Heart left ventricle (tissue), 16 donors: ENCODE data around the gene MED29. TPM values are rescaled to one million over a fixed set of nuclear protein-coding genes. Genes with fewer than 3 reads are reported as not detected.

ENCODE experiments used
- ATAC-seq, 4 donors: fragments of 200-7000 bp; cut with Tn5 transposase; one replicate each; pipeline ENCODE4 v1.9.1; 2020 to 2022; ENCODE audit warnings: moderate library complexity in 4 of 4, mild to moderate bottlenecking in 3 of 4, moderate number of reproducible peaks in 1 of 4
- DNase-seq, 5 donors: peaks; one replicate each; pipeline ENCODE4 v3.0.0-alpha.2; 2020
- H3K27ac ChIP-seq, 12 donors: fragments of 200-600 bp; sonication (generic) in 4 of 12; one replicate each; pipeline versions ENCODE4 v1.5.0 to v1.8.0; 2016 to 2022; ENCODE audit warnings: mild to moderate bottlenecking in 2 of 12
- H3K27me3 ChIP-seq, 9 donors: fragments of 200-600 bp; sonication (generic) in 2 of 9; one replicate each; pipeline versions ENCODE4 v1.5.1 to v1.8.0; 2016 to 2022; ENCODE audit warnings: mild to moderate bottlenecking in 3 of 9
- H3K36me3 ChIP-seq, 9 donors: fragments of 200-600 bp; sonication (generic) in 2 of 9; one replicate each; pipeline versions ENCODE4 v1.5.0 to v1.8.0; 2018 to 2022; ENCODE audit warnings: mild to moderate bottlenecking in 2 of 9
- H3K4me1 ChIP-seq, 12 donors: fragments of 200-600 bp; sonication (generic) in 4 of 12; one replicate each; pipeline versions ENCODE4 v1.5.0 to v1.8.0; 2016 to 2022; ENCODE audit warnings: mild to moderate bottlenecking in 3 of 12
- H3K4me3 ChIP-seq, 12 donors: fragments of 200-600 bp; sonication (generic) in 4 of 12; one replicate each; pipeline versions ENCODE4 v1.5.0 to v1.8.0; 2017 to 2022; ENCODE audit warnings: mild to moderate bottlenecking in 9 of 12, moderate library complexity in 4 of 12
- H3K9me3 ChIP-seq, 12 donors: fragments of 200-600 bp; sonication (generic) in 4 of 12; one replicate each; pipeline versions ENCODE4 v1.5.0 to v1.8.0; 2016 to 2022; ENCODE audit warnings: mild to moderate bottlenecking in 1 of 12
- POLR2A ChIP-seq, 2 donors: fragments of 450-650 bp; IDR thresholded peaks; one replicate each; pipeline ENCODE4 v1.6.1; 2017; ENCODE audit warnings: antibody characterized with exemption in 2 of 2, mild to moderate bottlenecking in 2 of 2, moderate library complexity in 2 of 2
- WGBS, 4 donors: extraction: QIAGEN DNeasy Blood & Tissue Kit in 2 of 4; methylation state at CpG; one replicate each; pipeline versions ENCODE4 v1.1.5 to v1.1.7; 2013 to 2018; 5-methylcytosine and 5-hydroxymethylcytosine counted together
- intact Hi-C, 10 donors: fragments of 100-400 bp; cut with DNase I; formaldehyde crosslinking; loops; one replicate each; pipeline versions ENCODE4 v1.11.1 to v1.14.2; 2022
- polyA plus RNA-seq, 2 donors: library from polyadenylated mRNA; stranded (reverse); fragments of 200-250 nt; gene quantifications; one replicate each; pipeline ENCODE4 v1.2.3, GENCODE V29; 2013
- total RNA-seq, 9 donors: library from RNA; depleted of rRNA in 2 of 9; stranded (reverse); fragments of >200 nt in 2 of 9; fragmentation: NEBNext Ultra II Directional in 3 of 9; extraction: Animal tissue kit (Norgen Biotek cat#: 25700) in 3 of 9; gene quantifications; one replicate each; pipeline versions ENCODE4 v1.1.0 to v1.2.4, GENCODE V29; 2016 to 2023
- TF ChIP-seq, protein P1 (sequence below), 12 donors: fragments of 200-600 bp; sonication (generic) in 4 of 12; IDR thresholded peaks; one replicate each; pipeline versions ENCODE4 v1.5.0 to v1.8.0; 2018 to 2022; ENCODE audit warnings: antibody characterized with exemption in 12 of 12, mild to moderate bottlenecking in 5 of 12
- donor health status: ischemic (EF 13 %, LVEDD 7.1; RV severe dilation, severe dysfunction).
- donor health status: healthy with polysubstance abuse.
- donor health status: DM: no; HTN: yes; CAD: no.
- donor health status: DM: no; HTN: no; CAD: no.
- donor health status: ischemic (EF 25% LVEDD 6.9; RV normal size, moderate dysfunction).
- donor health status: ischemic (EF 25% LVEDD 5.7; RV mildly dilated, moderate dysfunction).
- donor health status: healthy.
- donor health status: DM: yes; HTN: yes; CAD: no.
- donor health status: ischemic (EF 35%, LVEDD 5.7; RV mildly dilated, moderate dysfunction).
- donor health status: nonischemic (EF 11% LVEDD 7.7; RV severe dilation, severe dysfunction).
- donor health status: DM: yes; HTN: yes; CAD: no.
- donor health status: PGD.
- donor health status: ischemic (EF 29% LVEDD 5.4; RV normal size, mild dysfunction).
- donor health status: nonischemic (EF 23%, LVEDD 6.1; RV moderate dilation, normal function).

MED29 gene
- total and polyA plus RNA-seq, 11 donors: 26.3 to 53.0 (median 34.1) TPM

DNA sequence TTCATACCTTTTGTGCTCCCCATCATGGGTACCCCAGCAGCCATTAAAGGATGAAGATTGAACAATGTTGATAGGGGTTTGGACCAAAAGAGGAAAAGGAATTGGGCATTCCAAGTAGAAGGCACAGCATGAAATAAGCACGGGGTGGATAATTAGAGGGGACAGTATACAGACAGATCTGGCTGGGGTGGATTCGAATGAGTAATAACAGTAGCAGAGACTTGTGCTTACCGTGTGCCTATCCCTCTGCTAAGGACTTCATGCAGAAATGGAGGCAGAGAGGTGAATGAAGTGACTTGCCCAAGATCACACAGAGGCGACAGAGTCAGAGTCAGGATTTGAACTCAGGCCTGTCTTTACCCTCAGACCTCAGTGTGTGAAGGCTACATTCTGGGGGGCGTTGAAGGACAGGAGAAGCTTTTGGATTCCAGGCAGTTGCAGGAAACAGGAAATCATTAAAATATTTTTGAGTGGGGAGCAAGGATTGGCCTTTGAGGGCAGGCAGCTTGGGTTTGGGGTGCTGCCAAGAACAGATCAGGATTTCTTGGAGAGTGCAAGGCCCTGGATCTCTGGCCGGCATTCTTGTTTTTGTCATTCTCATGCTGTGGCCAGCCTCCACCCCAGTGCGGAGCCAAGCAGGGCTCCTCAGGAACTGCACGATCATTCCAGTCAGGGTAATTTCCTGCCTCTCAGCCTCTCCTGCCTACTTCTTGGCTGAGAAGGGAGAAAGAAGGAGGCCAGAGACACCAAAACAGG lies 19.0 kb upstream of the MED29 start:
- WGBS, 4 donors: 27 to 38% (median 33%) methylated on average over 8 of the region's 8 CpGs
- peaks cover 6 to 27% (median 21%) of the 10 kb centered on the region in 12 donors for H3K4me1 ChIP-seq
- TF ChIP-seq POLR2A (IDR thresholded peaks at IDR 0.05): no peak
- TF ChIP-seq, protein P1, sequence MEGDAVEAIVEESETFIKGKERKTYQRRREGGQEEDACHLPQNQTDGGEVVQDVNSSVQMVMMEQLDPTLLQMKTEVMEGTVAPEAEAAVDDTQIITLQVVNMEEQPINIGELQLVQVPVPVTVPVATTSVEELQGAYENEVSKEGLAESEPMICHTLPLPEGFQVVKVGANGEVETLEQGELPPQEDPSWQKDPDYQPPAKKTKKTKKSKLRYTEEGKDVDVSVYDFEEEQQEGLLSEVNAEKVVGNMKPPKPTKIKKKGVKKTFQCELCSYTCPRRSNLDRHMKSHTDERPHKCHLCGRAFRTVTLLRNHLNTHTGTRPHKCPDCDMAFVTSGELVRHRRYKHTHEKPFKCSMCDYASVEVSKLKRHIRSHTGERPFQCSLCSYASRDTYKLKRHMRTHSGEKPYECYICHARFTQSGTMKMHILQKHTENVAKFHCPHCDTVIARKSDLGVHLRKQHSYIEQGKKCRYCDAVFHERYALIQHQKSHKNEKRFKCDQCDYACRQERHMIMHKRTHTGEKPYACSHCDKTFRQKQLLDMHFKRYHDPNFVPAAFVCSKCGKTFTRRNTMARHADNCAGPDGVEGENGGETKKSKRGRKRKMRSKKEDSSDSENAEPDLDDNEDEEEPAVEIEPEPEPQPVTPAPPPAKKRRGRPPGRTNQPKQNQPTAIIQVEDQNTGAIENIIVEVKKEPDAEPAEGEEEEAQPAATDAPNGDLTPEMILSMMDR (IDR thresholded peaks at IDR 0.05): no peak
- DNase-seq (peak; percentile 82 to 89 (median 88)), ATAC-seq (peak; percentile 91 to 96 (median 94))
- H3K27me3 ChIP-seq: no peaks in the 10 kb centered on the region
- H3K9me3 ChIP-seq: no peaks in the 10 kb centered on the region
- peaks cover 2 to 81% (median 65%) of the 10 kb centered on the region in 9 donors for H3K36me3 ChIP-seq
- peak overlapping the region in 2 of 12 donors; percentile 2 to 15 for H3K4me3 ChIP-seq
- intact Hi-C loops: no loop called here
- H3K27ac ChIP-seq: peak overlapping the region; percentile 74 to 97 (median 88)

DNA sequence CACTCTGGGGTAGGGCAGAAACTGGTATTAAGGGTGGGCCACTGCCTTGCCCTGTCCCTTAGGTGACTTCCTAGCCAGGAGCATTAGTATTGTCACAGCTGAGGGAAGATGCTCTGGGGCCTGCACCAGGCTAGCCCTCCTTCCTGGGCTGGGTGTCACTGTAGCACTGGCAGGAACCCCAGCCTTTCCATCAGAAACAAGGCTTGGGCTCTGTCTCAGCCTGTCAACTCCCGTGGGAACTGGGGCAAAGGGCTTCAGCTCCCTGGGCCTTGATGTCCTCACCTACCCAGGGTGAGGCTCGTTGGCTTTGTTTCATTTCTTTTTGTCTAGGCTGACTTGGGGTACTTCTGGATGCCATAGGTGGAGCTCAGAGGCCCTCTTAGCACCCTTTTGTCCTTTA lies 18.2 kb upstream of the MED29 start:
- no peaks in the 10 kb centered on the region for H3K9me3 ChIP-seq
- TF ChIP-seq, protein P1 (IDR thresholded peaks at IDR 0.05): no peak
- TF ChIP-seq POLR2A (IDR thresholded peaks at IDR 0.05): no peak
- H3K27me3 ChIP-seq: no peaks in the 10 kb centered on the region
- ATAC-seq: peak; percentile 22 to 55 (median 44)
- H3K27ac ChIP-seq: peak overlapping the region; percentile 74 to 97 (median 88)
- intact Hi-C loops: no loop called here
- DNase-seq: peak in 1 of 5 donors; percentile 46
- H3K4me3 ChIP-seq: peak overlapping the region in 2 of 12 donors; percentile 2 to 15
- peaks cover 2 to 89% (median 70%) of the 10 kb centered on the region in 9 donors for H3K36me3 ChIP-seq
- peaks cover 6 to 27% (median 21%) of the 10 kb centered on the region in 12 donors for H3K4me1 ChIP-seq
- 27 to 52% (median 42%) methylated on average over 2 of the region's 2 CpGs for WGBS, 4 donors

DNA sequence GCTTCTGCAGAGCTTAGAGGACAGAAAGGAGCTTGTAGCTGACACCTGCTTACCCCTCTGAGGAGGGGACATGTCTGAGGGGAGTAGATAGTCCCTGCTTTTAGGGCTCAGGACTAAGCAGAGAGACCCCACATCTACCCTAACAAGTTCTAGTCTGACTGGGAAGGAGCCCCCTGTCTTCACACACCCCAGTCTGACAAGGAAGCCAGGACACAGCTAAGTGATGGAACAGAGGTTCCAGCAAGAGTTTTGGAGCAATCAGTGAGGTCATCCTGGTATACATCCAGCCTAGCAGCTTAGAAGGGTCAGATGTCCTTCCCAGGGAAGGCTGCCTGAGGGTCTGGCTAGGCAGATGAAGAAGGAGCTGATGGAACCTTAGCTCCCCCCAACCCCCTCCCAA lies 15.2 kb upstream of the MED29 start:
- TF ChIP-seq POLR2A (IDR thresholded peaks at IDR 0.05): no peak
- TF ChIP-seq, protein P1 (IDR thresholded peaks at IDR 0.05): no peak
- Histone ChIP-seq H3K4me1 (peaks cover 6 to 27% (median 21%) of the 10 kb centered on the region in 12 donors), H3K4me3 (no peak overlapping the region), H3K27ac (no peak overlapping the region), H3K27me3 (no peaks in the 10 kb centered on the region), H3K9me3 (no peaks in the 10 kb centered on the region), H3K36me3 (peaks cover 0 to 89% (median 70%) of the 10 kb centered on the region in 9 donors)
- intact Hi-C loops: no loop called here
- ATAC-seq (no peak), DNase-seq (no peak)
